Natural killer cell treated with Interleukin-12 subunit alpha and Interleukin-12 subunit beta and Interleukin-15 and Interleukin-18, amount 100 ng/mL, for 72 hours (primary cell): Measurements from ENCODE around the gene GTPBP6. TPM values are rescaled to one million over a fixed set of nuclear protein-coding genes. Genes with fewer than 3 reads are reported as not detected.
A peak's percentile ranks its signal among the peaks of the same experiment; 100 is the strongest.
"Not testable (repeated sequence)": the region's sequence is repeated elsewhere in the genome, so short reads cannot be mapped to it uniquely, and the experiment has no call there.

Experiments
- ATAC-seq, 2 donors: fragments of 150-1000 bp; cut with Tn5 transposase in 1 of 2; sonication (Bioruptor Pico), chemical (Tn5 transposase) in 1 of 2; 2 replicates each; pipeline ENCODE4 v1.10.0; 2021
- DNase-seq: peaks from one replicate; pipeline ENCODE4 v3.0.0; 2022; ENCODE audit warnings: low spot score
- H3K27ac Mint-ChIP-seq, 2 donors: 1 replicate in 1 of 2; 2 replicates in 1 of 2; pipeline ENCODE4 v1.8.0; 2022; ENCODE audit warnings: mixed read lengths in 2 of 2, mild to moderate bottlenecking in 1 of 2, moderate library complexity in 1 of 2
- H3K27me3 Mint-ChIP-seq, 2 donors: 1 replicate in 1 of 2; 2 replicates in 1 of 2; pipeline ENCODE4 v1.8.0; 2022; ENCODE audit warnings: mixed read lengths in 2 of 2
- H3K36me3 Mint-ChIP-seq: one replicate; pipeline ENCODE4 v1.8.0; 2022; ENCODE audit warnings: mixed read lengths
- H3K4me1 Mint-ChIP-seq, 2 donors: 1 replicate in 1 of 2; 2 replicates in 1 of 2; pipeline ENCODE4 v1.8.0; 2022; ENCODE audit warnings: low read depth in 2 of 2, mixed read lengths in 2 of 2, mild to moderate bottlenecking in 1 of 2
- H3K4me3 Mint-ChIP-seq: one replicate; pipeline ENCODE4 v1.8.0; 2022; ENCODE audit warnings: mixed read lengths
- H3K9me3 Mint-ChIP-seq: 2 replicates; pipeline ENCODE4 v1.8.0; 2022; ENCODE audit warnings: mixed read lengths
- total RNA-seq, 2 donors: library from RNA; stranded (reverse); gene quantifications; one replicate each; pipeline ENCODE4 v1.2.3, GENCODE V29; 2022

The GTPBP6 gene
- total RNA-seq, 2 donors from 2014 or later: 45.8 to 69.6 TPM

GRCh38 chrX:356385-357034 is 37.9 kb upstream of the GTPBP6 start:
- H3K4me1 Mint-ChIP-seq: peaks cover 22 to 26% of the 10 kb centered on the region in 2 donors
- peaks cover 8% of the 10 kb centered on the region for H3K9me3 Mint-ChIP-seq
- peak overlapping the region; percentile 50 for H3K4me3 Mint-ChIP-seq
- peaks cover 22% of the 10 kb centered on the region for H3K36me3 Mint-ChIP-seq
- ATAC-seq: peak in 1 of 2 donors; percentile 55
- H3K27me3 Mint-ChIP-seq: no peaks in the 10 kb centered on the region
- H3K27ac Mint-ChIP-seq: peak overlapping the region; percentile 76 to 89
- peak; percentile 51 for DNase-seq

- Mint-ChIP-seq H3K4me3 (no peak overlapping the region), H3K36me3 (peaks cover 22% of the 10 kb centered on the region), H3K27ac (peak overlapping the region in 1 of 2 donors; percentile 37), H3K27me3 (no peaks in the 10 kb centered on the region), H3K4me1 (peaks cover 22 to 26% of the 10 kb centered on the region in 2 donors), H3K9me3 (peaks cover 8% of the 10 kb centered on the region)
- DNase-seq: peak; percentile 29
- ATAC-seq: no peak
These were observed 36.9 kb upstream of the GTPBP6 start for GRCh38 chrX:355329-356050.

GRCh38 chrX:353566-354535 is 35.3 kb upstream of the GTPBP6 start:
- H3K4me1 Mint-ChIP-seq: peaks cover 22 to 26% of the 10 kb centered on the region in 2 donors
- ATAC-seq (no peak), DNase-seq (peak; percentile 34)
- no peak overlapping the region for H3K4me3 Mint-ChIP-seq
- H3K9me3 Mint-ChIP-seq: peaks cover 8% of the 10 kb centered on the region
- H3K36me3 Mint-ChIP-seq: peaks cover 11% of the 10 kb centered on the region
- H3K27ac Mint-ChIP-seq: peak overlapping the region in 1 of 2 donors; percentile 37
- H3K27me3 Mint-ChIP-seq: no peaks in the 10 kb centered on the region

- H3K4me3 Mint-ChIP-seq: no peak overlapping the region
- peaks cover 22 to 28% of the 10 kb centered on the region in 2 donors for H3K4me1 Mint-ChIP-seq
- no peak for ATAC-seq
- peaks cover 7% of the 10 kb centered on the region for H3K9me3 Mint-ChIP-seq
- DNase-seq: peak; percentile 22
- no peak overlapping the region for H3K27ac Mint-ChIP-seq
- H3K36me3 Mint-ChIP-seq: peaks cover 10% of the 10 kb centered on the region
- no peaks in the 10 kb centered on the region for H3K27me3 Mint-ChIP-seq
These were observed 34.2 kb upstream of the GTPBP6 start for GRCh38 chrX:352582-353314.

- Mint-ChIP-seq H3K9me3 (peaks cover 3% of the 10 kb centered on the region), H3K27me3 (no peaks in the 10 kb centered on the region), H3K36me3 (peaks cover 4% of the 10 kb centered on the region), H3K27ac (no peak overlapping the region), H3K4me3 (no peak overlapping the region), H3K4me1 (peaks cover 16 to 22% of the 10 kb centered on the region in 2 donors)
- DNase-seq (no peak), ATAC-seq (no peak)
These were observed 33.6 kb upstream of the GTPBP6 start for GRCh38 chrX:352181-352580.

- H3K36me3 Mint-ChIP-seq: no peaks in the 10 kb centered on the region
- H3K27ac Mint-ChIP-seq: no peak overlapping the region
- H3K27me3 Mint-ChIP-seq: no peaks in the 10 kb centered on the region
- ATAC-seq (no peak), DNase-seq (peak; percentile 46)
- H3K4me3 Mint-ChIP-seq: no peak overlapping the region
- H3K9me3 Mint-ChIP-seq: no peaks in the 10 kb centered on the region
- H3K4me1 Mint-ChIP-seq: peaks cover 12 to 17% of the 10 kb centered on the region in 2 donors
These were observed 33.1 kb upstream of the GTPBP6 start for GRCh38 chrX:351736-352135.

- ATAC-seq, DNase-seq, H3K36me3 Mint-ChIP-seq, H3K9me3 Mint-ChIP-seq, H3K4me3 Mint-ChIP-seq, H3K27ac Mint-ChIP-seq, H3K27me3 Mint-ChIP-seq: not testable (repeated sequence)
- peaks cover 7 to 13% of the 10 kb centered on the region in 2 donors for H3K4me1 Mint-ChIP-seq
These were observed 32.7 kb upstream of the GTPBP6 start for GRCh38 chrX:351324-351641.

- Mint-ChIP-seq H3K4me1 (peaks cover 6 to 10% of the 10 kb centered on the region in 2 donors), H3K36me3 (no peaks in the 10 kb centered on the region), H3K9me3 (no peaks in the 10 kb centered on the region), H3K4me3 (no peak overlapping the region), H3K27ac (no peak overlapping the region), H3K27me3 (no peaks in the 10 kb centered on the region)
- DNase-seq: peak; percentile 57
- no peak for ATAC-seq
These were observed 32.1 kb upstream of the GTPBP6 start for GRCh38 chrX:350534-351323.

GRCh38 chrX:350148-350533 is 31.5 kb upstream of the GTPBP6 start:
- Mint-ChIP-seq H3K4me1 (peaks cover under 1 to 8% of the 10 kb centered on the region in 2 donors), H3K27me3 (no peaks in the 10 kb centered on the region), H3K27ac (no peak overlapping the region), H3K4me3 (no peak overlapping the region), H3K36me3 (no peaks in the 10 kb centered on the region), H3K9me3 (no peaks in the 10 kb centered on the region)
- ATAC-seq (peak in 1 of 2 donors; percentile 9), DNase-seq (no peak)

GRCh38 chrX:349702-350101 is 31.1 kb upstream of the GTPBP6 start:
- no peak for ATAC-seq
- H3K27ac Mint-ChIP-seq: no peak overlapping the region
- H3K4me1 Mint-ChIP-seq: peaks cover 0 to 6% of the 10 kb centered on the region in 2 donors
- no peak overlapping the region for H3K4me3 Mint-ChIP-seq
- H3K36me3 Mint-ChIP-seq: no peaks in the 10 kb centered on the region
- H3K27me3 Mint-ChIP-seq: no peaks in the 10 kb centered on the region
- peak; percentile 49 for DNase-seq
- H3K9me3 Mint-ChIP-seq: no peaks in the 10 kb centered on the region

- ATAC-seq (no peak), DNase-seq (peak; percentile 38)
- Mint-ChIP-seq H3K9me3 (no peaks in the 10 kb centered on the region), H3K36me3 (no peaks in the 10 kb centered on the region), H3K4me1 (peaks cover 0 to 5% of the 10 kb centered on the region in 2 donors), H3K27ac (no peak overlapping the region), H3K27me3 (no peaks in the 10 kb centered on the region), H3K4me3 (no peak overlapping the region)
These were observed 30.6 kb upstream of the GTPBP6 start for GRCh38 chrX:349196-349595.

- Mint-ChIP-seq H3K27me3 (no peaks in the 10 kb centered on the region), H3K4me3 (no peak overlapping the region), H3K36me3 (no peaks in the 10 kb centered on the region), H3K27ac (no peak overlapping the region), H3K9me3 (no peaks in the 10 kb centered on the region), H3K4me1 (peaks cover 0 to 5% of the 10 kb centered on the region in 2 donors)
- no peak for DNase-seq
- ATAC-seq: no peak
These were observed 30.0 kb upstream of the GTPBP6 start for GRCh38 chrX:348461-349117.
